OCI-LY1 (cell line): ENCODE data around the gene CASP9.
"Not testable (repeated sequence)": the region's sequence is repeated elsewhere in the genome, so short reads cannot be mapped to it uniquely, and the experiment has no call there.

Experiments used
- H2AFZ ChIP-seq: fragments of 200-600 bp; sonication (generic), shearing (Covaris generic); 2 replicates; pipeline ENCODE4 v1.6.0; 2014; ENCODE audit warnings: antibody characterized with exemption, mild to moderate bottlenecking, low read length
- H3F3A ChIP-seq: fragments of 200-600 bp; sonication (generic), shearing (Covaris generic); 2 replicates; pipeline ENCODE4 v1.6.0; 2014; ENCODE audit warnings: mild to moderate bottlenecking, antibody characterized with exemption, low read length, moderate library complexity; ENCODE audit not compliant: insufficient read depth
- H3K27ac ChIP-seq: fragments of 200-600 bp; sonication (generic); 2 replicates; pipeline ENCODE4 v1.5.1; 2014; ENCODE audit warnings: low read length, mixed run types, mild to moderate bottlenecking, low read depth; ENCODE audit not compliant: poor library complexity, severe bottlenecking
- H3K27me3 ChIP-seq: fragments of 200-600 bp; sonication (generic); 2 replicates; pipeline ENCODE4 v1.6.0; 2014; ENCODE audit warnings: antibody characterized with exemption, mild to moderate bottlenecking, low read length, moderate library complexity; ENCODE audit not compliant: insufficient read depth
- H3K36me3 ChIP-seq: fragments of 200-600 bp; sonication (generic); 2 replicates; pipeline ENCODE4 v1.6.1; 2014; ENCODE audit warnings: mild to moderate bottlenecking, antibody characterized with exemption, low read length, moderate library complexity, mixed read lengths; ENCODE audit not compliant: insufficient read depth
- H3K4me1 ChIP-seq: fragments of 200-600 bp; sonication (generic); 2 replicates; pipeline ENCODE4 v1.5.1; 2014; ENCODE audit warnings: mild to moderate bottlenecking, low read length, moderate library complexity; ENCODE audit not compliant: insufficient read depth, severe bottlenecking
- H3K4me2 ChIP-seq: fragments of 200-600 bp; sonication (generic), shearing (Covaris generic); 2 replicates; pipeline ENCODE4 v1.6.1; 2014; ENCODE audit warnings: low read length
- H3K4me3 ChIP-seq: fragments of 200-600 bp; sonication (generic); 2 replicates; pipeline ENCODE4 v1.5.1; 2014; ENCODE audit warnings: low read length, low read depth, mild to moderate bottlenecking, mixed read lengths; ENCODE audit not compliant: poor library complexity, severe bottlenecking
- H3K79me2 ChIP-seq: fragments of 200-600 bp; shearing (Covaris generic); 2 replicates; pipeline ENCODE4 v1.6.1; 2016; ENCODE audit warnings: mixed run types, low read length, mixed read lengths; ENCODE audit not compliant: insufficient read depth
- H3K9ac ChIP-seq: fragments of 200-600 bp; sonication (generic), shearing (Covaris generic); 2 replicates; pipeline ENCODE4 v1.6.1; 2014; ENCODE audit warnings: mild to moderate bottlenecking, low read length, mixed read lengths
- H3K9me2 ChIP-seq: fragments of 200-600 bp; sonication (generic), shearing (Covaris generic); 2 replicates; pipeline ENCODE4 v1.6.1; 2014; ENCODE audit warnings: low read depth, mild to moderate bottlenecking, low read length, mixed read lengths
- H3K9me3 ChIP-seq: fragments of 200-600 bp; shearing (Covaris generic); 2 replicates; pipeline ENCODE4 v1.6.1; 2014; ENCODE audit warnings: low read length, mixed read lengths
- H4K20me1 ChIP-seq: fragments of 200-600 bp; sonication (generic), shearing (Covaris generic); 2 replicates; pipeline ENCODE4 v1.6.0; 2016; ENCODE audit warnings: mild to moderate bottlenecking, low read length; ENCODE audit not compliant: insufficient read depth
- CTCF ChIP-seq: fragments of 200-600 bp; sonication (generic), shearing (Covaris generic); IDR thresholded peaks from 2 replicates; pipeline ENCODE4 v1.5.1; 2017; ENCODE audit warnings: mild to moderate bottlenecking, antibody characterized with exemption, low read length, moderate library complexity, mixed read lengths
- EZH2 ChIP-seq: fragments of 200-600 bp; sonication (generic), shearing (Covaris generic); IDR thresholded peaks from 2 replicates; pipeline ENCODE4 v1.8.0; 2017; ENCODE audit warnings: borderline replicate concordance, mixed run types, mild to moderate bottlenecking, antibody characterized with exemption, low read length, moderate library complexity, mixed read lengths

Gene CASP9

GRCh38 chr1:15463064-15463800 lies 60.8 kb downstream of the CASP9 start:
- H3K36me3 ChIP-seq, H4K20me1 ChIP-seq, H3K27ac ChIP-seq, H3K4me3 ChIP-seq, H3F3A ChIP-seq, H3K27me3 ChIP-seq, H3K9me2 ChIP-seq, H3K4me2 ChIP-seq, H3K9ac ChIP-seq, H2AFZ ChIP-seq, H3K79me2 ChIP-seq, H3K4me1 ChIP-seq, H3K9me3 ChIP-seq: not testable (repeated sequence)

- no peaks in the 10 kb centered on the region for H3K9me2 ChIP-seq
- no peak overlapping the region for H3K27ac ChIP-seq
- no peaks in the 10 kb centered on the region for H3K36me3 ChIP-seq
- H3F3A ChIP-seq = no peaks in the 10 kb centered on the region
- H3K9ac ChIP-seq = no peak overlapping the region
- H2AFZ ChIP-seq = no peak overlapping the region
- H3K4me2 ChIP-seq = no peak overlapping the region
- no peaks in the 10 kb centered on the region for H3K27me3 ChIP-seq
- no peaks in the 10 kb centered on the region for H4K20me1 ChIP-seq
- no peak for TF ChIP-seq CTCF
- TF ChIP-seq EZH2 = no peak
- no peaks in the 10 kb centered on the region for H3K79me2 ChIP-seq
- H3K4me1 ChIP-seq = no peaks in the 10 kb centered on the region
- H3K9me3 ChIP-seq = no peaks in the 10 kb centered on the region
- H3K4me3 ChIP-seq = no peak overlapping the region
Measured at GRCh38 chr1:15460708-15461095, 63.3 kb downstream of the CASP9 start.

GRCh38 chr1:15459771-15460707 lies 64.0 kb downstream of the CASP9 start:
- Histone ChIP-seq H3K4me1 (no peaks in the 10 kb centered on the region), H3K9ac (no peak overlapping the region), H3K4me3 (no peak overlapping the region), H3K79me2 (no peaks in the 10 kb centered on the region), H2AFZ (no peak overlapping the region), H4K20me1 (no peaks in the 10 kb centered on the region), H3K9me2 (no peaks in the 10 kb centered on the region), H3K9me3 (no peaks in the 10 kb centered on the region), H3F3A (no peaks in the 10 kb centered on the region), H3K36me3 (no peaks in the 10 kb centered on the region), H3K4me2 (no peak overlapping the region), H3K27me3 (no peaks in the 10 kb centered on the region), H3K27ac (no peak overlapping the region)
- TF ChIP-seq CTCF (no peak), EZH2 (no peak)

GRCh38 chr1:15458388-15458787 lies 65.6 kb downstream of the CASP9 start:
- not testable (repeated sequence) for H3K4me1 ChIP-seq, H2AFZ ChIP-seq, H3K9ac ChIP-seq, H3K9me3 ChIP-seq, H3K27me3 ChIP-seq, H3K27ac ChIP-seq, H3K36me3 ChIP-seq, H4K20me1 ChIP-seq, H3K4me3 ChIP-seq, H3F3A ChIP-seq, H3K4me2 ChIP-seq, H3K79me2 ChIP-seq, H3K9me2 ChIP-seq
